ENCODE measurements around the gene TFPI.

- TF ChIP-seq CTCF (IDR thresholded peaks at IDR 0.05): no peak
- no peak for TF ChIP-seq POLR2AphosphoS5 (IDR thresholded peaks at IDR 0.05)
- TF ChIP-seq POLR2A (IDR thresholded peaks at IDR 0.05): no peak
- no peak for TF ChIP-seq EP300 (IDR thresholded peaks at IDR 0.05)
Measured at GRCh38 chr2:187431911-187432310, 122.3 kb downstream of the TFPI start.
